GM19395 (cell line): ENCODE data around the gene GIT1.

Experiments used
- ATAC-seq: cut with Tn5 transposase; IDR thresholded peaks from one replicate; pipeline ENCODE4 v1.9.1; 2021; ENCODE audit warnings: mild to moderate bottlenecking, moderate library complexity; ENCODE audit not compliant: unreplicated experiment

GIT1 gene

GRCh38 chr17:29594519-29595090 is 5.2 kb upstream of the GIT1 start:
- ATAC-seq = no peak

GRCh38 chr17:29593591-29594518 is 4.4 kb upstream of the GIT1 start:
- no peak for ATAC-seq

- no peak for ATAC-seq
Observed at GRCh38 chr17:29592850-29593551, 3.6 kb upstream of the GIT1 start, which contains the start of gene ANKRD13B. Gene ANKRD13B (plus strand): TSS chr17:29593132. CDS start chr17:29593622, 490 bp downstream.

GRCh38 chr17:29591737-29592608 is 2.5 kb upstream of the GIT1 start:
- ATAC-seq = no peak

- no peak for ATAC-seq
Observed at GRCh38 chr17:29591146-29591736, 1.8 kb upstream of the GIT1 start.

GRCh38 chr17:29590411-29591145 is 1.1 kb upstream of the GIT1 start:
- no peak for ATAC-seq

- ATAC-seq = no peak
Observed at GRCh38 chr17:29588562-29589411, 661 bp downstream of the GIT1 start.

- ATAC-seq = no peak
Observed at GRCh38 chr17:29588017-29588561, 1.4 kb downstream of the GIT1 start.

- no peak for ATAC-seq
Observed at GRCh38 chr17:29587591-29587990, 1.9 kb downstream of the GIT1 start.

GRCh38 chr17:29586676-29587469 is 2.6 kb downstream of the GIT1 start:
- no peak for ATAC-seq

GRCh38 chr17:29585080-29585751 is 4.2 kb downstream of the GIT1 start:
- no peak for ATAC-seq

GRCh38 chr17:29584452-29585079 is 4.9 kb downstream of the GIT1 start:
- no peak for ATAC-seq

GRCh38 chr17:29583324-29584248 is 5.9 kb downstream of the GIT1 start:
- no peak for ATAC-seq

GRCh38 chr17:29582772-29583171 is 6.7 kb downstream of the GIT1 start:
- no peak for ATAC-seq

GRCh38 chr17:29582254-29582765 is 7.1 kb downstream of the GIT1 start:
- no peak for ATAC-seq
